ENCODE data around the gene PLPPR3.

PLPPR3 gene

GRCh38 chr19:792306-792885, 29.4 kb downstream of the PLPPR3 start:
- DNase-seq (no peak), ATAC-seq (ENCODE audit: insufficient read depth, low read depth) (no peak)
- H3K9ac ChIP-seq (ENCODE audit: low read depth, low read length) = no peak overlapping the region
- H3K27ac ChIP-seq (ENCODE audit: low read length) = no peak overlapping the region
- TF ChIP-seq CTCF (IDR thresholded peaks at IDR 0.05; ENCODE audit: borderline replicate concordance, extremely low read depth, low read length, poor library complexity, severe bottlenecking) (no peak), EZH2 (IDR thresholded peaks at IDR 0.05; ENCODE audit: borderline replicate concordance, low read depth, low read length, severe bottlenecking) (no peak)
- H3K79me2 ChIP-seq (ENCODE audit: insufficient read depth, low read length) = peaks cover 12% of the 10 kb centered on the region
- no peaks in the 10 kb centered on the region; the same call in 1 of the 2 replicates for H3K36me3 ChIP-seq (ENCODE audit: insufficient read depth, low read length)
- H3K27me3 ChIP-seq (ENCODE audit: insufficient read depth, low read length, poor library complexity) = no peaks in the 10 kb centered on the region
- no peak overlapping the region for H3K4me2 ChIP-seq (ENCODE audit: insufficient read depth, low read length)
- no peak overlapping the region for H2AFZ ChIP-seq (ENCODE audit: low read depth, low read length)
- peaks cover 9% of the 10 kb centered on the region for H3K4me1 ChIP-seq (ENCODE audit: insufficient read depth, low read length)
- no peaks in the 10 kb centered on the region for H3K9me3 ChIP-seq (ENCODE audit: insufficient read depth, low read length, severe bottlenecking)
- no peaks in the 10 kb centered on the region for H4K20me1 ChIP-seq (ENCODE audit: insufficient read depth, low read length)
- H3K4me3 ChIP-seq (ENCODE audit: low read depth in 1 of 2, low read length in 2 of 2) = no peak overlapping the region

GRCh38 chr19:791567-792305, 30.0 kb downstream of the PLPPR3 start:
- Histone ChIP-seq H3K27me3 (ENCODE audit: insufficient read depth, low read length, poor library complexity) (no peaks in the 10 kb centered on the region), H2AFZ (ENCODE audit: low read depth, low read length) (no peak overlapping the region), H3K79me2 (ENCODE audit: insufficient read depth, low read length) (peaks cover 11% of the 10 kb centered on the region), H3K27ac (ENCODE audit: low read length) (no peak overlapping the region), H3K4me2 (ENCODE audit: insufficient read depth, low read length) (no peak overlapping the region), H3K36me3 (ENCODE audit: insufficient read depth, low read length) (no peaks in the 10 kb centered on the region; the same call in 1 of the 2 replicates), H4K20me1 (ENCODE audit: insufficient read depth, low read length) (no peaks in the 10 kb centered on the region), H3K4me3 (ENCODE audit: low read depth in 1 of 2, low read length in 2 of 2) (no peak overlapping the region), H3K9me3 (ENCODE audit: insufficient read depth, low read length, severe bottlenecking) (no peaks in the 10 kb centered on the region), H3K4me1 (ENCODE audit: insufficient read depth, low read length) (peaks cover 9% of the 10 kb centered on the region), H3K9ac (ENCODE audit: low read depth, low read length) (no peak overlapping the region)
- ATAC-seq (ENCODE audit: insufficient read depth, low read depth) (no peak), DNase-seq (no peak)
- TF ChIP-seq CTCF (IDR thresholded peaks at IDR 0.05; ENCODE audit: borderline replicate concordance, extremely low read depth, low read length, poor library complexity, severe bottlenecking) = no peak
- TF ChIP-seq EZH2 (IDR thresholded peaks at IDR 0.05; ENCODE audit: borderline replicate concordance, low read depth, low read length, severe bottlenecking) = no peak

GRCh38 chr19:791007-791566, 30.7 kb downstream of the PLPPR3 start:
- Histone ChIP-seq H2AFZ (ENCODE audit: low read depth, low read length) (no peak overlapping the region), H3K79me2 (ENCODE audit: insufficient read depth, low read length) (peaks cover 4% of the 10 kb centered on the region), H3K27ac (ENCODE audit: low read length) (no peak overlapping the region), H3K4me3 (ENCODE audit: low read depth in 1 of 2, low read length in 2 of 2) (no peak overlapping the region), H4K20me1 (ENCODE audit: insufficient read depth, low read length) (no peaks in the 10 kb centered on the region), H3K4me2 (ENCODE audit: insufficient read depth, low read length) (no peak overlapping the region), H3K9ac (ENCODE audit: low read depth, low read length) (no peak overlapping the region), H3K36me3 (ENCODE audit: insufficient read depth, low read length) (no peaks in the 10 kb centered on the region), H3K4me1 (ENCODE audit: insufficient read depth, low read length) (peaks cover 4% of the 10 kb centered on the region), H3K27me3 (ENCODE audit: insufficient read depth, low read length, poor library complexity) (no peaks in the 10 kb centered on the region), H3K9me3 (ENCODE audit: insufficient read depth, low read length, severe bottlenecking) (no peaks in the 10 kb centered on the region)
- TF ChIP-seq EZH2 (IDR thresholded peaks at IDR 0.05; ENCODE audit: borderline replicate concordance, low read depth, low read length, severe bottlenecking) (no peak), CTCF (IDR thresholded peaks at IDR 0.05; ENCODE audit: borderline replicate concordance, extremely low read depth, low read length, poor library complexity, severe bottlenecking) (no peak)
- DNase-seq (no peak), ATAC-seq (ENCODE audit: insufficient read depth, low read depth) (no peak)
